HCT116 (cell line): ENCODE results near the gene ZCCHC10. TPM values are rescaled to one million over a fixed set of nuclear protein-coding genes. Genes with fewer than 3 reads are reported as not detected.

ENCODE experiments used
- ATAC-seq: fragments of 200-7000 bp; cut with Tn5 transposase; 2 replicates; pipeline ENCODE4 v1.9.1; 2020; ENCODE audit warnings: mild to moderate bottlenecking, moderate library complexity
- BruUV-seq: library from RNA; stranded (reverse); fragments of 400-500 nt; replicated peaks from 2 replicates; lab custom pipeline; 2021; lab: Mats Ljungman, UMichigan
- CTCF ChIA-PET: fragments of 300-600 bp; sonication (Branson Sonifier 250); formaldehyde crosslinking; loops from one replicate; lab custom pipeline; 2021; ENCODE audit warnings: antibody characterized with exemption; lab: Charles Lee
- POLR2A ChIA-PET: fragments of 300-600, 350-600 bp; sonication (Branson Sonifier 250); formaldehyde crosslinking; loops from one replicate; lab custom pipeline; 2021; ENCODE audit warnings: antibody characterized with exemption; lab: Charles Lee
- RAD21 ChIA-PET, 2 experiments: fragments of 300-600 bp; sonication (Branson Sonifier 250); formaldehyde crosslinking; loops; one replicate each; lab custom pipeline; 2023; ENCODE audit warnings: low total read pairs in 2 of 2; ENCODE audit not compliant: uncharacterized antibody in 2 of 2, unreplicated experiment in 2 of 2, low non-redundant PET in 1 of 2; lab: Charles Lee
- DNase-seq: peaks from one replicate; pipeline ENCODE4 v3.0.0-alpha.2; 2010; ENCODE audit warnings: low read depth, low spot score
- H2AFZ ChIP-seq: fragments of 200-600 bp; shearing (Covaris generic), sonication (generic); 2 replicates; pipeline ENCODE4 v1.6.1; 2017; ENCODE audit warnings: low read depth, mixed run types, mixed read lengths, antibody characterized with exemption, low read length; ENCODE audit not compliant: poor library complexity, severe bottlenecking
- H3K27ac ChIP-seq: 2 replicates; pipeline ENCODE4 v1.5.1; 2012; ENCODE audit warnings: low read depth, low read length
- H3K27me3 ChIP-seq: fragments of 200-600 bp; sonication (generic); 2 replicates; pipeline ENCODE4 v1.6.1; 2016; ENCODE audit warnings: mixed run types, low read length, mixed read lengths; ENCODE audit not compliant: insufficient read depth
- H3K36me3 ChIP-seq, 2 experiments: fragments of 200-500 bp in 1 of 2; fragments of 200-600 bp in 1 of 2; sonication (Bioruptor generic) in 1 of 2; sonication (generic) in 1 of 2; 2 replicates each; pipeline versions ENCODE4 v1.5.1 to v1.6.1; 2014 to 2016; ENCODE audit warnings: low read length in 2 of 2, inconsistent platforms in 1 of 2, mixed read lengths in 1 of 2, mixed run types in 1 of 2; ENCODE audit not compliant: insufficient read depth in 2 of 2, control insufficient read depth in 1 of 2
- H3K4me1 ChIP-seq, 2 experiments: fragments of 200-600 bp in 1 of 2; sonication (generic) in 1 of 2; 2 replicates each; pipeline versions ENCODE4 v1.5.1 to v1.6.1; 2012 to 2017; ENCODE audit warnings: low read length in 2 of 2, inconsistent platforms in 1 of 2, mild to moderate bottlenecking in 1 of 2, mixed read lengths in 1 of 2, mixed run types in 1 of 2, moderate library complexity in 1 of 2; ENCODE audit not compliant: insufficient read depth in 2 of 2, control insufficient read depth in 1 of 2
- H3K4me2 ChIP-seq: fragments of 200-600 bp; sonication (generic); 2 replicates; pipeline ENCODE4 v1.6.1; 2017; ENCODE audit warnings: mixed run types, low read length, mixed read lengths
- H3K4me3 ChIP-seq, 2 experiments: fragments of 200-600 bp in 1 of 2; sonication (generic) in 1 of 2; replicated peaks in 1 of 2; 2 replicates each; pipeline ENCODE4 v1.5.1; 2011 to 2016; ENCODE audit warnings: low read length in 2 of 2, control low read depth in 1 of 2, low read depth in 1 of 2, mild to moderate bottlenecking in 1 of 2, mixed read lengths in 1 of 2, mixed run types in 1 of 2
- H3K79me2 ChIP-seq: fragments of 200-600 bp; sonication (generic); 2 replicates; pipeline ENCODE4 v1.6.1; 2017; ENCODE audit warnings: mild to moderate bottlenecking, mixed run types, low read length, moderate library complexity, mixed read lengths; ENCODE audit not compliant: insufficient read depth
- H3K9ac ChIP-seq: fragments of 200-600 bp; sonication (generic); 2 replicates; pipeline ENCODE4 v1.6.1; 2016; ENCODE audit warnings: low read length, mixed read lengths
- H3K9me2 ChIP-seq: fragments of 200-600 bp; sonication (generic), shearing (Covaris generic); 2 replicates; pipeline ENCODE4 v1.6.1; 2017; ENCODE audit warnings: mixed run types, mild to moderate bottlenecking, moderate library complexity; ENCODE audit not compliant: insufficient read depth
- H3K9me3 ChIP-seq, 2 experiments: fragments of 200-500 bp in 1 of 2; fragments of 200-600 bp in 1 of 2; sonication (Bioruptor generic) in 1 of 2; sonication (generic) in 1 of 2; 2 replicates each; pipeline ENCODE4 v1.6.1; 2014 to 2017; ENCODE audit warnings: low read length in 2 of 2, mixed read lengths in 2 of 2, inconsistent platforms in 1 of 2, low read depth in 1 of 2, mild to moderate bottlenecking in 1 of 2, mixed run types in 1 of 2, moderate library complexity in 1 of 2; ENCODE audit not compliant: control insufficient read depth in 1 of 2, insufficient read depth in 1 of 2
- H4K20me1 ChIP-seq: fragments of 200-600 bp; sonication (generic), shearing (Covaris generic); 2 replicates; pipeline ENCODE4 v1.6.1; 2017; ENCODE audit warnings: mixed run types, mild to moderate bottlenecking, moderate library complexity; ENCODE audit not compliant: insufficient read depth
- EGR1 ChIP-seq: IDR thresholded peaks from 2 replicates; pipeline ENCODE4 v1.6.1; 2012; ENCODE audit warnings: low read depth
- ELF1 ChIP-seq: IDR thresholded peaks from 2 replicates; pipeline ENCODE4 v1.6.1; 2012; ENCODE audit warnings: low read depth, borderline replicate concordance
- EZH2phosphoT487 ChIP-seq: fragments of 200-600 bp; IDR thresholded peaks from 2 replicates; pipeline ENCODE4 v1.6.1; 2018; ENCODE audit warnings: antibody characterized with exemption, borderline replicate concordance
- JUND ChIP-seq: IDR thresholded peaks from 2 replicates; pipeline ENCODE4 v1.6.1; 2012
- ZFX ChIP-seq: fragments of 450-650 bp; IDR thresholded peaks from 2 replicates; pipeline ENCODE4 v1.6.1; 2017
- intact Hi-C: fragments of 100-400 bp; cut with micrococcal nuclease; formaldehyde crosslinking; loops from 2 replicates; pipeline ENCODE4 v1.10.0; 2022
- total RNA-seq: library from RNA; stranded (reverse); gene quantifications from one replicate; pipeline ENCODE4 v1.2.1, GENCODE V29; 2021; ENCODE audit not compliant: unreplicated experiment
- TF ChIP-seq, protein P1 (sequence below), 3 experiments: fragments of 200-600 bp in 1 of 3; sonication (generic) in 1 of 3; IDR thresholded peaks in 2 of 3; conservative IDR thresholded peaks in 1 of 3; 2 replicates each; pipeline ENCODE4 v1.5.1; 2012 to 2017; ENCODE audit warnings: low read depth in 2 of 3, low read length in 2 of 3, antibody characterized with exemption in 1 of 3, borderline replicate concordance in 1 of 3, control low read depth in 1 of 3, mild to moderate bottlenecking in 1 of 3, mixed read lengths in 1 of 3, mixed run types in 1 of 3, moderate library complexity in 1 of 3; ENCODE audit not compliant: insufficient read depth in 1 of 3
- TF ChIP-seq, protein P2 (sequence below): IDR thresholded peaks from 2 replicates; pipeline ENCODE4 v1.6.1; 2012
- TF ChIP-seq, protein P3 (sequence below): IDR thresholded peaks from 2 replicates; pipeline ENCODE4 v1.6.1; 2011; ENCODE audit warnings: mild to moderate bottlenecking, low read length, moderate library complexity; ENCODE audit not compliant: insufficient replicate concordance; ENCODE audit errors: extremely low read depth

The ZCCHC10 gene
- total RNA-seq, 1 experiment from 2014 or later = 19.2 TPM

DNA sequence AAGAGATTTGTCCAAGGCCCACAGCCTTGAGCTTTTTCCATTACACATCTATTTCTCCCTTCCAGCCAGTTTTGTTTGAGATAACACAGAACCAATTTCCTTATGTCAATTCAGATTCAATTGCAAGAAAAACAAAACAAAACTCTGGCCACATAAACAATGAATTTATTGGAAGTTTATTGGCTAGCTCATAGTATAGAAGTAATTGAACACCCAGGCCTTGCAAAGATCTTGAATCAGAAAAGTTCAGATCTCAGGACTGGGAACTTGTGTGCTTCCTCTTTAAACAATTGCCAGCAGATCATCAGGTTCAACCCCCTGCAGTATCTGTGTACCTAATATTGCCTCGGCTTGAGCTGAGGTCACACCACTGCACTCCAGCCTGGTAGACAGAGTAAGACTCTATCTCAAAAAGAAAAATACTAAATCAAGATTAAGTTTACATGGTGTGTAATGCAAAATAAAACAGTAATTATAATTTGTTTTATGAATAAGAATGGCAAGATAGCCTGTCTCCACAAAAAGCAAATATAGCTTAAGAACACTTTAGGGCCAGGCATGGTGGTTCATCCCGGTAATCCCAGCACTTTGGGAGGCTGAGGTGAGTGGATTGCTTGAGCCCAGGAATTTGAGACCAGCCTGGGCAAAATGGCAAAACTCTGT, 4.1 kb upstream of the ZCCHC10 start:
- DNase-seq (no peak), ATAC-seq (no peak)
- ChIA-PET RAD21 (no interaction called here), CTCF (no interaction called here), POLR2A (interaction anchor here (0.6 to 0.8 kb wide), 2 partner anchors 14 to 67 kb away, joined by 4 read pairs; partner anchors contain the start of gene AFF4)
- no peaks in the 10 kb centered on the region for H3K9me3 ChIP-seq
- no peak overlapping the region for H3K4me3 ChIP-seq
- TF ChIP-seq JUND (no peak), EZH2phosphoT487 (no peak), ZFX (no peak), EGR1 (no peak), ELF1 (no peak)
- TF ChIP-seq, protein P1, sequence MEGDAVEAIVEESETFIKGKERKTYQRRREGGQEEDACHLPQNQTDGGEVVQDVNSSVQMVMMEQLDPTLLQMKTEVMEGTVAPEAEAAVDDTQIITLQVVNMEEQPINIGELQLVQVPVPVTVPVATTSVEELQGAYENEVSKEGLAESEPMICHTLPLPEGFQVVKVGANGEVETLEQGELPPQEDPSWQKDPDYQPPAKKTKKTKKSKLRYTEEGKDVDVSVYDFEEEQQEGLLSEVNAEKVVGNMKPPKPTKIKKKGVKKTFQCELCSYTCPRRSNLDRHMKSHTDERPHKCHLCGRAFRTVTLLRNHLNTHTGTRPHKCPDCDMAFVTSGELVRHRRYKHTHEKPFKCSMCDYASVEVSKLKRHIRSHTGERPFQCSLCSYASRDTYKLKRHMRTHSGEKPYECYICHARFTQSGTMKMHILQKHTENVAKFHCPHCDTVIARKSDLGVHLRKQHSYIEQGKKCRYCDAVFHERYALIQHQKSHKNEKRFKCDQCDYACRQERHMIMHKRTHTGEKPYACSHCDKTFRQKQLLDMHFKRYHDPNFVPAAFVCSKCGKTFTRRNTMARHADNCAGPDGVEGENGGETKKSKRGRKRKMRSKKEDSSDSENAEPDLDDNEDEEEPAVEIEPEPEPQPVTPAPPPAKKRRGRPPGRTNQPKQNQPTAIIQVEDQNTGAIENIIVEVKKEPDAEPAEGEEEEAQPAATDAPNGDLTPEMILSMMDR (IDR thresholded peaks at IDR 0.05 in 2 of 3, conservative IDR thresholded peaks at IDR 0.05 in 1 of 3; ENCODE audit: borderline replicate concordance in 1 of 3, insufficient read depth in 1 of 3, low read depth in 2 of 3, low read length in 2 of 3) = no peak
- TF ChIP-seq, protein P2, sequence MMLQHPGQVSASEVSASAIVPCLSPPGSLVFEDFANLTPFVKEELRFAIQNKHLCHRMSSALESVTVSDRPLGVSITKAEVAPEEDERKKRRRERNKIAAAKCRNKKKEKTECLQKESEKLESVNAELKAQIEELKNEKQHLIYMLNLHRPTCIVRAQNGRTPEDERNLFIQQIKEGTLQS = no peak
- TF ChIP-seq, protein P3, sequence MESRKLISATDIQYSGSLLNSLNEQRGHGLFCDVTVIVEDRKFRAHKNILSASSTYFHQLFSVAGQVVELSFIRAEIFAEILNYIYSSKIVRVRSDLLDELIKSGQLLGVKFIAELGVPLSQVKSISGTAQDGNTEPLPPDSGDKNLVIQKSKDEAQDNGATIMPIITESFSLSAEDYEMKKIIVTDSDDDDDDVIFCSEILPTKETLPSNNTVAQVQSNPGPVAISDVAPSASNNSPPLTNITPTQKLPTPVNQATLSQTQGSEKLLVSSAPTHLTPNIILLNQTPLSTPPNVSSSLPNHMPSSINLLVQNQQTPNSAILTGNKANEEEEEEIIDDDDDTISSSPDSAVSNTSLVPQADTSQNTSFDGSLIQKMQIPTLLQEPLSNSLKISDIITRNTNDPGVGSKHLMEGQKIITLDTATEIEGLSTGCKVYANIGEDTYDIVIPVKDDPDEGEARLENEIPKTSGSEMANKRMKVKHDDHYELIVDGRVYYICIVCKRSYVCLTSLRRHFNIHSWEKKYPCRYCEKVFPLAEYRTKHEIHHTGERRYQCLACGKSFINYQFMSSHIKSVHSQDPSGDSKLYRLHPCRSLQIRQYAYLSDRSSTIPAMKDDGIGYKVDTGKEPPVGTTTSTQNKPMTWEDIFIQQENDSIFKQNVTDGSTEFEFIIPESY = no peak
- no peak overlapping the region for H2AFZ ChIP-seq
- no peak overlapping the region for H3K9ac ChIP-seq
- no peaks in the 10 kb centered on the region for H3K9me2 ChIP-seq
- no peak overlapping the region for H3K27ac ChIP-seq
- no peaks in the 10 kb centered on the region for H3K36me3 ChIP-seq
- peaks cover 3% of the 10 kb centered on the region for H3K79me2 ChIP-seq
- H3K4me2 ChIP-seq = no peak overlapping the region
- no peaks in the 10 kb centered on the region for H3K27me3 ChIP-seq
- no TSS peak for BruUV-seq
- intact Hi-C loops = no loop called here
- H3K4me1 ChIP-seq = peaks cover under 1 to 10% of the 10 kb centered on the region in 2 experiments; a peak in 2 of 4 replicates
- no peaks in the 10 kb centered on the region for H4K20me1 ChIP-seq
